ENCODE data around the gene CACNA1F. TPM values are rescaled to one million over a fixed set of nuclear protein-coding genes. Genes with fewer than 3 reads are reported as not detected.

The CACNA1F gene
- total and polyA plus RNA-seq, 9 of the 15 experiments (the other 6 are each of a cell fraction or from before 2014, with no cell fraction given), result under 0.01 to 0.41 (median 0.03) TPM; not detected in 3

- TF ChIP-seq MITF (IDR thresholded peaks at IDR 0.05) (no peak), TRIM28 (IDR thresholded peaks at IDR 0.05) (no peak), DEAF1 (CRISPR knock-in tag; IDR thresholded peaks at IDR 0.05) (no peak), KDM2B (CRISPR knock-in tag; IDR thresholded peaks at IDR 0.05) (no peak), ETV1 (tag; conservative IDR thresholded peaks at IDR 0.05; ENCODE audit: low read depth) (no peak), YY1 (IDR thresholded peaks at IDR 0.05; ENCODE audit: borderline replicate concordance in 1 of 3, control insufficient read depth in 1 of 3, extremely low read depth in 1 of 3, insufficient read depth in 3 of 3, insufficient read length in 1 of 3, insufficient replicate concordance in 2 of 3, low read depth in 1 of 3, low read length in 2 of 3) (peak in 1 of 3 experiments; percentile 67), NCOA4 (IDR thresholded peaks at IDR 0.05; ENCODE audit: partially characterized antibody) (no peak), STAG1 (CRISPR knock-in tag; IDR thresholded peaks at IDR 0.05; ENCODE audit: borderline replicate concordance) (no peak), MTA3 (IDR thresholded peaks at IDR 0.05; ENCODE audit: borderline replicate concordance) (peak; percentile 21; the same call in 1 of the 2 replicates), ZBTB17 (CRISPR knock-in tag; IDR thresholded peaks at IDR 0.05) (no peak), POLR3G (IDR thresholded peaks at IDR 0.05; ENCODE audit: extremely low read depth, insufficient read length, insufficient replicate concordance) (no peak), CBFA2T3 (IDR thresholded peaks at IDR 0.05) (no peak), ZEB2 (IDR thresholded peaks at IDR 0.05) (no peak), ZNF134 (CRISPR knock-in tag; conservative IDR thresholded peaks at IDR 0.05) (no peak), TAF7 (tag; IDR thresholded peaks at IDR 0.05) (0 out of 2 replicates have a peak, but pooled peaks have one; percentile 49)
- TF ChIP-seq, protein P1, sequence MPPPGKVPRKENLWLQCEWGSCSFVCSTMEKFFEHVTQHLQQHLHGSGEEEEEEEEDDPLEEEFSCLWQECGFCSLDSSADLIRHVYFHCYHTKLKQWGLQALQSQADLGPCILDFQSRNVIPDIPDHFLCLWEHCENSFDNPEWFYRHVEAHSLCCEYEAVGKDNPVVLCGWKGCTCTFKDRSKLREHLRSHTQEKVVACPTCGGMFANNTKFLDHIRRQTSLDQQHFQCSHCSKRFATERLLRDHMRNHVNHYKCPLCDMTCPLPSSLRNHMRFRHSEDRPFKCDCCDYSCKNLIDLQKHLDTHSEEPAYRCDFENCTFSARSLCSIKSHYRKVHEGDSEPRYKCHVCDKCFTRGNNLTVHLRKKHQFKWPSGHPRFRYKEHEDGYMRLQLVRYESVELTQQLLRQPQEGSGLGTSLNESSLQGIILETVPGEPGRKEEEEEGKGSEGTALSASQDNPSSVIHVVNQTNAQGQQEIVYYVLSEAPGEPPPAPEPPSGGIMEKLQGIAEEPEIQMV (tag; conservative IDR thresholded peaks at IDR 0.05; ENCODE audit: low read depth), result no peak
- TF ChIP-seq, protein P2, sequence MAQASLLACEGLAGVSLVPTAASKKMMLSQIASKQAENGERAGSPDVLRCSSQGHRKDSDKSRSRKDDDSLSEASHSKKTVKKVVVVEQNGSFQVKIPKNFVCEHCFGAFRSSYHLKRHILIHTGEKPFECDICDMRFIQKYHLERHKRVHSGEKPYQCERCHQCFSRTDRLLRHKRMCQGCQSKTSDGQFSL (CRISPR knock-in tag; IDR thresholded peaks at IDR 0.05), result no peak
- TF ChIP-seq, protein P2 (tag; IDR thresholded peaks at IDR 0.05), result no peak
Measured at GRCh38 chrX:49269010-49269766, 36.0 kb upstream of the CACNA1F start (continued).
